SK-N-SH (cell line): ENCODE results near the gene SECTM1.

ENCODE experiments used
- EP300 ChIP-seq, 2 experiments: IDR thresholded peaks; 2 replicates each; pipeline versions ENCODE4 v1.4.0 to v1.6.1; 2012; ENCODE audit warnings: borderline replicate concordance in 1 of 2, low read depth in 1 of 2, low read length in 1 of 2
- EZH2phosphoT487 ChIP-seq: fragments of 200-600 bp; sonication (generic); IDR thresholded peaks from 2 replicates; pipeline ENCODE4 v1.6.1; 2017; ENCODE audit warnings: low read depth, mixed run types, mild to moderate bottlenecking, antibody characterized with exemption, moderate library complexity, borderline replicate concordance
- GATA2 ChIP-seq: sonication (generic); formaldehyde crosslinking; IDR thresholded peaks from 2 replicates; pipeline ENCODE4 v1.5.0; 2020; ENCODE audit warnings: mild to moderate bottlenecking, missing genetic modification reagents
- POLR2AphosphoS5 ChIP-seq: IDR thresholded peaks from 2 replicates; pipeline ENCODE4 v1.6.1; 2012; ENCODE audit warnings: low read depth, low read length
- TF ChIP-seq, protein P1 (sequence below): fragments of 150-350 bp; IDR thresholded peaks from 2 replicates; pipeline ENCODE4 v1.6.1; 2017; ENCODE audit warnings: antibody characterized with exemption, low read length, low read depth, borderline replicate concordance
- TF ChIP-seq, protein P2 (sequence below): IDR thresholded peaks from 2 replicates; pipeline ENCODE4 v1.6.1; 2012; ENCODE audit warnings: mild to moderate bottlenecking, low read depth, low read length, moderate library complexity
- TF ChIP-seq, protein P3 (sequence below): fragments of 200-600 bp; sonication (generic); IDR thresholded peaks from 2 replicates; pipeline ENCODE4 v1.6.1; 2017; ENCODE audit warnings: antibody characterized with exemption, mild to moderate bottlenecking, moderate library complexity
- TF ChIP-seq, protein P4 (sequence below): IDR thresholded peaks from 2 replicates; pipeline ENCODE4; 2012
- TF ChIP-seq, protein P5 (sequence below): IDR thresholded peaks from 2 replicates; pipeline ENCODE4 v1.4.0; 2012; ENCODE audit warnings: low read depth

DNA sequence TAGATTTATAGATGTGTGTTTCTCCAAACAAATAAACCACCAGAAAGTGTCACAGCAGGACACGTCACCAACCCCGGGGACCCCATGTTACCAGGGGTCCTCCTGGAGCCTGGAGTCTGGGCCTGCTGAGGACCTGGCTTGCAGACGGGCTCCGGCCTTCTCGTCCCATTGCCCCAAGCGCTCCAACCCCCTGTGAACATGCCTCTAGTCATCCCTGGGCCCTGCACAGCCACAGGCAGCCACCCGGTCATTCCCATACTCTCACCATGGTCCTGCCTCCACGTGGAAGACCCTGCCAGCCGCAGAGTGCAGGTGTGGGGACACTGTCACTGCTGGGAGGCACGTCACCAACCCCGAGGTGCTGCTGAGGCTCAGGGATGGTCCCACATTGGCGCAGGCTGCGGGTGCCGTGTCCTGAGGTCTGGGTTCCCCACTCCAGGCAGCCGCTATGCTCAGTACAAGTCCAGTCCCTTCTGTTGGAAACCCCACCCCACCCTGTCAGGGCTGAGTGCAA lies 4.5 kb downstream of the SECTM1 start:
- TF ChIP-seq, protein P1, sequence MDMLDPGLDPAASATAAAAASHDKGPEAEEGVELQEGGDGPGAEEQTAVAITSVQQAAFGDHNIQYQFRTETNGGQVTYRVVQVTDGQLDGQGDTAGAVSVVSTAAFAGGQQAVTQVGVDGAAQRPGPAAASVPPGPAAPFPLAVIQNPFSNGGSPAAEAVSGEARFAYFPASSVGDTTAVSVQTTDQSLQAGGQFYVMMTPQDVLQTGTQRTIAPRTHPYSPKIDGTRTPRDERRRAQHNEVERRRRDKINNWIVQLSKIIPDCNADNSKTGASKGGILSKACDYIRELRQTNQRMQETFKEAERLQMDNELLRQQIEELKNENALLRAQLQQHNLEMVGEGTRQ: no peak
- TF ChIP-seq, protein P2, sequence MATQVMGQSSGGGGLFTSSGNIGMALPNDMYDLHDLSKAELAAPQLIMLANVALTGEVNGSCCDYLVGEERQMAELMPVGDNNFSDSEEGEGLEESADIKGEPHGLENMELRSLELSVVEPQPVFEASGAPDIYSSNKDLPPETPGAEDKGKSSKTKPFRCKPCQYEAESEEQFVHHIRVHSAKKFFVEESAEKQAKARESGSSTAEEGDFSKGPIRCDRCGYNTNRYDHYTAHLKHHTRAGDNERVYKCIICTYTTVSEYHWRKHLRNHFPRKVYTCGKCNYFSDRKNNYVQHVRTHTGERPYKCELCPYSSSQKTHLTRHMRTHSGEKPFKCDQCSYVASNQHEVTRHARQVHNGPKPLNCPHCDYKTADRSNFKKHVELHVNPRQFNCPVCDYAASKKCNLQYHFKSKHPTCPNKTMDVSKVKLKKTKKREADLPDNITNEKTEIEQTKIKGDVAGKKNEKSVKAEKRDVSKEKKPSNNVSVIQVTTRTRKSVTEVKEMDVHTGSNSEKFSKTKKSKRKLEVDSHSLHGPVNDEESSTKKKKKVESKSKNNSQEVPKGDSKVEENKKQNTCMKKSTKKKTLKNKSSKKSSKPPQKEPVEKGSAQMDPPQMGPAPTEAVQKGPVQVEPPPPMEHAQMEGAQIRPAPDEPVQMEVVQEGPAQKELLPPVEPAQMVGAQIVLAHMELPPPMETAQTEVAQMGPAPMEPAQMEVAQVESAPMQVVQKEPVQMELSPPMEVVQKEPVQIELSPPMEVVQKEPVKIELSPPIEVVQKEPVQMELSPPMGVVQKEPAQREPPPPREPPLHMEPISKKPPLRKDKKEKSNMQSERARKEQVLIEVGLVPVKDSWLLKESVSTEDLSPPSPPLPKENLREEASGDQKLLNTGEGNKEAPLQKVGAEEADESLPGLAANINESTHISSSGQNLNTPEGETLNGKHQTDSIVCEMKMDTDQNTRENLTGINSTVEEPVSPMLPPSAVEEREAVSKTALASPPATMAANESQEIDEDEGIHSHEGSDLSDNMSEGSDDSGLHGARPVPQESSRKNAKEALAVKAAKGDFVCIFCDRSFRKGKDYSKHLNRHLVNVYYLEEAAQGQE: no peak
- TF ChIP-seq EZH2phosphoT487 (no peak), POLR2AphosphoS5 (no peak), EP300 (IDR thresholded peaks at IDR 0.05; ENCODE audit: borderline replicate concordance in 1 of 2, low read depth in 1 of 2, low read length in 1 of 2) (no peak), GATA2 (CRISPR knock-in tag) (no peak)
- TF ChIP-seq, protein P3, sequence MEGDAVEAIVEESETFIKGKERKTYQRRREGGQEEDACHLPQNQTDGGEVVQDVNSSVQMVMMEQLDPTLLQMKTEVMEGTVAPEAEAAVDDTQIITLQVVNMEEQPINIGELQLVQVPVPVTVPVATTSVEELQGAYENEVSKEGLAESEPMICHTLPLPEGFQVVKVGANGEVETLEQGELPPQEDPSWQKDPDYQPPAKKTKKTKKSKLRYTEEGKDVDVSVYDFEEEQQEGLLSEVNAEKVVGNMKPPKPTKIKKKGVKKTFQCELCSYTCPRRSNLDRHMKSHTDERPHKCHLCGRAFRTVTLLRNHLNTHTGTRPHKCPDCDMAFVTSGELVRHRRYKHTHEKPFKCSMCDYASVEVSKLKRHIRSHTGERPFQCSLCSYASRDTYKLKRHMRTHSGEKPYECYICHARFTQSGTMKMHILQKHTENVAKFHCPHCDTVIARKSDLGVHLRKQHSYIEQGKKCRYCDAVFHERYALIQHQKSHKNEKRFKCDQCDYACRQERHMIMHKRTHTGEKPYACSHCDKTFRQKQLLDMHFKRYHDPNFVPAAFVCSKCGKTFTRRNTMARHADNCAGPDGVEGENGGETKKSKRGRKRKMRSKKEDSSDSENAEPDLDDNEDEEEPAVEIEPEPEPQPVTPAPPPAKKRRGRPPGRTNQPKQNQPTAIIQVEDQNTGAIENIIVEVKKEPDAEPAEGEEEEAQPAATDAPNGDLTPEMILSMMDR: no peak
- TF ChIP-seq, protein P4, sequence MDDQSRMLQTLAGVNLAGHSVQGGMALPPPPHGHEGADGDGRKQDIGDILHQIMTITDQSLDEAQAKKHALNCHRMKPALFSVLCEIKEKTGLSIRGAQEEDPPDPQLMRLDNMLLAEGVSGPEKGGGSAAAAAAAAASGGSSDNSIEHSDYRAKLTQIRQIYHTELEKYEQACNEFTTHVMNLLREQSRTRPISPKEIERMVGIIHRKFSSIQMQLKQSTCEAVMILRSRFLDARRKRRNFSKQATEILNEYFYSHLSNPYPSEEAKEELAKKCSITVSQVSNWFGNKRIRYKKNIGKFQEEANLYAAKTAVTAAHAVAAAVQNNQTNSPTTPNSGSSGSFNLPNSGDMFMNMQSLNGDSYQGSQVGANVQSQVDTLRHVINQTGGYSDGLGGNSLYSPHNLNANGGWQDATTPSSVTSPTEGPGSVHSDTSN: no peak
- TF ChIP-seq, protein P5, sequence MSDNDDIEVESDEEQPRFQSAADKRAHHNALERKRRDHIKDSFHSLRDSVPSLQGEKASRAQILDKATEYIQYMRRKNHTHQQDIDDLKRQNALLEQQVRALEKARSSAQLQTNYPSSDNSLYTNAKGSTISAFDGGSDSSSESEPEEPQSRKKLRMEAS: no peak
